ENCODE measurements around the gene FNBP1. TPM values are rescaled to one million over a fixed set of nuclear protein-coding genes. Genes with fewer than 3 reads are reported as not detected.

FNBP1 gene
- total RNA-seq (10 to 100 TPM; 26.2 to 27.5 (median 26.6) TPM), polyA plus RNA-seq (10.8 TPM)
- long read RNA-seq, donor 1, partial matches to known transcripts, result 5 of 24 reads
- long read RNA-seq, donor 1, other reads (novel, unspliced or antisense), result 19 of 24 reads
- long read RNA-seq, donor 2, partial matches to known transcripts, result 1 of 3 reads
- long read RNA-seq, donor 2, other reads (novel, unspliced or antisense), result 2 of 3 reads
- long read RNA-seq, donor 3, partial matches to known transcripts, result 1 of 37 reads
- long read RNA-seq, donor 3, other reads (novel, unspliced or antisense), result 36 of 37 reads
- long read RNA-seq, donor 4, partial matches to known transcripts, result 2 of 3 reads
- long read RNA-seq, donor 4, other reads (novel, unspliced or antisense), result 1 of 3 reads

DNA sequence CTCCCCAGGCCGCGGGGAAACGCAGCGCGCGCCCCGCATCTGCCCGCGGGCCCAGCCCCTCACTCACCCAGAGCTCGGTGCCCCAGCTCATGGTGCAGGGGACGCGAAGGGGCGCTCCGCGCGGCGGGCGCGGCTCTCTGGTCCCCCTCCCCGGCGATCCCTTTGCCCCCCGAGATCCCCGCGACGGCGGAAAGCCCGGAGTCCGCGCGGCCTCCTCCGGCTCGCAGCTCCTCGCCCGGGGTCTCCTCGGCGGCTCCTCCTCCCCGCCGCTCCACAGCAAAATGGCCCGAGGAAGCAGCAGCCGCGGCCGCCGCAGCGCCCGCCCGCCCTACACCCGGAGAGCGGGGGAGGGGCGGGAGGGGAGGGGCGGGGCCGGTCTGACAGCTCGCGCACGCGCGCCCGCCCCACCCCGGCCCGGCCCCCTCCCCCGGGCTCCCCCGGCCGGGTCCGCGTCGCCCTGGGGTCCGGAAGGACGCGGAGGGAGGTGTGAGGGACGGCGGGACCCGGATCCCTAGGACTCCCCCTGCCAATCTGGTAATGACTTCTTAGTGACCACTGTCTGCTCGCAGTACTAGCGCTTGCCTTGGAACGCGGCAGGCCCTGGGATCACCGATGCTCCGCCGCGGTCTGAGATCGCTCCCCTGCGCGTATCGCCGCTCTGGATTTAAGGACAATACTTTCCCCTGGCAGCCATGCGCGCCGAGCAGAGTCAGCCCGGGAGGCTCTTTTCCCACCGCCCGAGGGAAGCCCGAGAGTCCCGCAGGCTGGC is at the start of gene FNBP1:
FNBP1 (minus strand) TSS at position 305 of the 769 bp plus-strand sequence; CDS start at position 91, 214 bp downstream.
- Histone ChIP-seq H3K4me1 (ENCODE audit: control insufficient read depth, insufficient read depth, low read length) (no peaks in the 10 kb centered on the region), H3K4me3 (ENCODE audit: low read length) (peak within 1 kb of the TSS; percentile 90), H3K9me3 (ENCODE audit: control insufficient read depth, low read length) (no peaks in the 10 kb centered on the region), H3K27ac (ENCODE audit: low read length) (peak within 1 kb of the TSS; percentile 86), H3K27me3 (ENCODE audit: control insufficient read depth, insufficient read depth) (no peaks in the 10 kb centered on the region)
- WGBS, result under 1% methylated on average over 92 of the region's 92 CpGs
- intact Hi-C loops (cut with DNase I), result loop anchor here (5.0 to 10.0 kb wide), 3 partner anchors 148 to 158 kb away; no protein-coding TSS in a partner anchor
- DNase-seq (peak; percentile 84 to 94 (median 94)), ATAC-seq (peak; percentile 94 to 95)

DNA sequence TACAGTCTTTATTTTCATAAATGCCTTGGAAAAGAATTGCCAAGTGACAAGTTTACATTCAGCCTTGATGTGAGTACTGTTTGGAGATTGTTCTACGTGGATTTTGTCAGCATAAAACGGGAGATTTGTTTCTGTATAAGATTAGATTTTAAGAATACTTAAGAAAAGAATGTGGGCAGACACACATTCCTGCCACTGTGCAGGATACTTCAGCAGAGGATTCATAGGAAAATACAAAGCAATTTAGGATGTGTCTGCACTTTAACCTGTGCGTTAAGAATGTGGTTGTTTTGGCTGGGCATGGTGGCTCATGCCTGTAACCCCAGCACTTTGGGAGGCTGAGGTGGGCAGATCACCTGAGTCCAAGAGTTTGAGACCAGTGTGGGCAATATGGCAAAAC is 47.9 kb upstream of the FNBP1 start:
- Histone ChIP-seq H3K27ac (ENCODE audit: low read length) (no peak overlapping the region), H3K4me1 (ENCODE audit: control insufficient read depth, insufficient read depth, low read length) (no peaks in the 10 kb centered on the region), H3K4me3 (ENCODE audit: low read length) (no peak overlapping the region), H3K9me3 (ENCODE audit: control insufficient read depth, low read length) (no peaks in the 10 kb centered on the region), H3K27me3 (ENCODE audit: control insufficient read depth, insufficient read depth) (no peaks in the 10 kb centered on the region)
- ATAC-seq, result no peak
- DNase-seq, result no peak
- intact Hi-C loops (cut with DNase I), result loop anchor here in 1 of 4 donors (10.0 kb wide), 1 partner anchor 206 kb away; no protein-coding TSS in a partner anchor
- 77% methylated on average over 3 of the region's 3 CpGs for WGBS

DNA sequence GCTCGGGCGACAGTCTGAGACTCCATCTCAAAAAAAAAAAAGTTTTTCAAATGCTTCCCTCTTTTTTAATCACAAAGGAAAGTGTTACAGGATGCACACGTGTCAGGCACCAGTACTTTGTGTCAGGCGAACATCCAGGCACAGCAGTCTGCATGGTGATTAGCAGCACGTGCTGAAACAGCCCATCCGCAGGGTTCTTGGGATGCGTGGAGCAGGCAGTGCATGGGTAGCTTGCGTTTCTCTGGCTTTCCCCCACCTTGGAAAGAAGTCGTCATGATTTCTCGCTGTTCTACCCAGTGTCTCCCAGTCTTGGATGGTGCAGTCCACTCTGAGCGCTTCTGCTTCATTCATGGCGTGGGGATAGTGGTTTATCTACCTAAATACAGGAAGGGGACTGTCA is 46.2 kb upstream of the FNBP1 start:
- no peak for DNase-seq
- H3K27me3 ChIP-seq (ENCODE audit: control insufficient read depth, insufficient read depth), result no peaks in the 10 kb centered on the region
- WGBS, result 91% methylated on average over 12 of the region's 12 CpGs
- H3K9me3 ChIP-seq (ENCODE audit: control insufficient read depth, low read length), result no peaks in the 10 kb centered on the region
- H3K27ac ChIP-seq (ENCODE audit: low read length), result no peak overlapping the region
- H3K4me1 ChIP-seq (ENCODE audit: control insufficient read depth, insufficient read depth, low read length), result no peaks in the 10 kb centered on the region
- intact Hi-C loops (cut with DNase I), result no loop called here
- ATAC-seq, result no peak
- H3K4me3 ChIP-seq (ENCODE audit: low read length), result no peak overlapping the region

GRCh38 chr9:130088051-130088450 is 45.1 kb upstream of the FNBP1 start:
- H3K4me1 ChIP-seq (ENCODE audit: control insufficient read depth, insufficient read depth, low read length), result no peaks in the 10 kb centered on the region
- 77% methylated on average over 6 of the region's 6 CpGs for WGBS
- H3K4me3 ChIP-seq (ENCODE audit: low read length), result no peak overlapping the region
- ATAC-seq (no peak), DNase-seq (no peak)
- intact Hi-C loops (cut with DNase I), result no loop called here
- no peak overlapping the region for H3K27ac ChIP-seq (ENCODE audit: low read length)
- H3K9me3 ChIP-seq (ENCODE audit: control insufficient read depth, low read length), result no peaks in the 10 kb centered on the region
- H3K27me3 ChIP-seq (ENCODE audit: control insufficient read depth, insufficient read depth), result no peaks in the 10 kb centered on the region

- Histone ChIP-seq H3K27ac (ENCODE audit: low read length) (no peak overlapping the region), H3K4me3 (ENCODE audit: low read length) (no peak overlapping the region), H3K4me1 (ENCODE audit: control insufficient read depth, insufficient read depth, low read length) (no peaks in the 10 kb centered on the region), H3K27me3 (ENCODE audit: control insufficient read depth, insufficient read depth) (no peaks in the 10 kb centered on the region), H3K9me3 (ENCODE audit: control insufficient read depth, low read length) (no peaks in the 10 kb centered on the region)
- intact Hi-C loops (cut with DNase I), result no loop called here
- DNase-seq (no peak), ATAC-seq (no peak)
- 99% methylated on average over 7 of the region's 7 CpGs for WGBS
These were observed 41.3 kb upstream of the FNBP1 start for GRCh38 chr9:130084337-130084736.

- WGBS, result 91% methylated on average over 3 of the region's 3 CpGs
- Histone ChIP-seq H3K27me3 (ENCODE audit: control insufficient read depth, insufficient read depth) (no peaks in the 10 kb centered on the region), H3K27ac (ENCODE audit: low read length) (no peak overlapping the region), H3K4me3 (ENCODE audit: low read length) (no peak overlapping the region), H3K9me3 (ENCODE audit: control insufficient read depth, low read length) (no peaks in the 10 kb centered on the region), H3K4me1 (ENCODE audit: control insufficient read depth, insufficient read depth, low read length) (peaks cover 6% of the 10 kb centered on the region)
- intact Hi-C loops (cut with DNase I), result no loop called here
- DNase-seq, result no peak
- ATAC-seq, result no peak
These were observed 35.6 kb upstream of the FNBP1 start for GRCh38 chr9:130078547-130078946.

- ATAC-seq, result peak; percentile 52 to 79
- DNase-seq, result no peak
- intact Hi-C loops (cut with DNase I), result no loop called here
- WGBS, result 18% methylated on average over 2 of the region's 2 CpGs
- no peak overlapping the region for H3K27ac ChIP-seq (ENCODE audit: low read length)
- H3K4me1 ChIP-seq (ENCODE audit: control insufficient read depth, insufficient read depth, low read length), result peaks cover 12% of the 10 kb centered on the region
- no peaks in the 10 kb centered on the region for H3K27me3 ChIP-seq (ENCODE audit: control insufficient read depth, insufficient read depth)
- no peak overlapping the region for H3K4me3 ChIP-seq (ENCODE audit: low read length)
- no peaks in the 10 kb centered on the region for H3K9me3 ChIP-seq (ENCODE audit: control insufficient read depth, low read length)
These were observed 30.4 kb upstream of the FNBP1 start for GRCh38 chr9:130073373-130073772.

DNA sequence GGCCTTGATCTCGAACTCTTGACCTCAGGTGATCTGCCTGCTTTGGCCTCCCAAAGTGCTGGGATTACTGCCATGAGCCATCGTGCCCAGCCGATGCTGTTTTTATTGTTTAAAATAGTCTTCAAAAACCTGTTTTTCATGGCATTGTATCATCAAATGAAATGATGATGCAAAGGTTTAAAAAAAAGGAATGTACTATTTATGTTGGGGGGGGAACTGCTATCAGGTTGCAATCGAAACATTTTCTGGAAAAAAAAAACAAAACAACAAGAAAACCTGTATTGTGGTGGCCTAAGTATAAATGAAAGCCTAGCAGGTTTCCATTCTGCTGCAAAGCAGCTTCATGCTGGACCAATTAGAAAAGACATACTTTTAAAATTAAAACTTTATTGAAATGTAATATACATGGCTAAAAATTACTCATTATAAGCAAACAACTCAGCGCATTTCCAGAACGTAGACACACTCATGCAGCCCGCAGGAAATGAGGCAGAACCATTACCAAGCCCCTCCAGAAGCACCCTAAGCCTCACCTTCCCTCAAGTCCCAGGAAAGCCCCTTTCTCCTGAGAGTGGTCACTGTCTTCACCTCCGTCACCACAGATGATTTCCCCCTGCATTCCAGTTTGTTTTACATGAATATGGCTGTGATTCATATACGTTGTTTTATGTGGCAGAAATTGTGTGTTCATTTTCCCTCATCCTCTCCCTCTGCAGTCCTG is 29.7 kb upstream of the FNBP1 start:
- 65% methylated on average over 9 of the region's 9 CpGs for WGBS
- Histone ChIP-seq H3K27me3 (ENCODE audit: control insufficient read depth, insufficient read depth) (no peaks in the 10 kb centered on the region), H3K9me3 (ENCODE audit: control insufficient read depth, low read length) (no peaks in the 10 kb centered on the region), H3K27ac (ENCODE audit: low read length) (peak overlapping the region; percentile 15), H3K4me3 (ENCODE audit: low read length) (no peak overlapping the region), H3K4me1 (ENCODE audit: control insufficient read depth, insufficient read depth, low read length) (peaks cover 12% of the 10 kb centered on the region)
- intact Hi-C loops (cut with DNase I), result no loop called here
- no peak for DNase-seq
- no peak for ATAC-seq

- intact Hi-C loops (cut with DNase I), result no loop called here
- H3K9me3 ChIP-seq (ENCODE audit: control insufficient read depth, low read length), result no peaks in the 10 kb centered on the region
- no peak overlapping the region for H3K4me3 ChIP-seq (ENCODE audit: low read length)
- DNase-seq (no peak), ATAC-seq (no peak)
- H3K4me1 ChIP-seq (ENCODE audit: control insufficient read depth, insufficient read depth, low read length), result peaks cover 7% of the 10 kb centered on the region
- 84% methylated on average over 1 of the region's 1 CpG for WGBS
- H3K27me3 ChIP-seq (ENCODE audit: control insufficient read depth, insufficient read depth), result no peaks in the 10 kb centered on the region
- H3K27ac ChIP-seq (ENCODE audit: low read length), result no peak overlapping the region
These were observed 26.1 kb upstream of the FNBP1 start for GRCh38 chr9:130069048-130069447.

DNA sequence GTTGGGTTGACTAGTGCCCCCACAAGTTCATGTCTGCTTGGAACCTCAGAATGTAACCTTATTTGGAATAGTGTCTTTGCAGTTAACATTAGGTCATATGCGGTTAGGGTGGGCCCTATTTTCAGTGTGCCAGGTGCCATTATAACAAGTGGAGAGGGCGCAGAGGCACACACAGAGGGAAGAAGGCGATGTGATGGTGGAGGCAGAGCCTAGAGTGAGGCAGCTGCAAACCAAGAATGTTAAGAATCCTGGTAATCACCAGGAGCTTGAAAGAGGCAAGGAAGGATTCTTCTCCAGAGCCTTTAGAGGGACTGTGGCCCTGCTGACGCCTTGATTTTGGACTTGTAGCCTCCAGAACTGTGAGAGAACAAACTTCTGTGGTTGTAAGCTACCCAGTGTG is 21.6 kb upstream of the FNBP1 start:
- H3K4me1 ChIP-seq (ENCODE audit: control insufficient read depth, insufficient read depth, low read length), result peaks cover 3% of the 10 kb centered on the region
- H3K9me3 ChIP-seq (ENCODE audit: control insufficient read depth, low read length), result no peaks in the 10 kb centered on the region
- WGBS, result 91% methylated on average over 4 of the region's 4 CpGs
- no peak overlapping the region for H3K4me3 ChIP-seq (ENCODE audit: low read length)
- no peak overlapping the region for H3K27ac ChIP-seq (ENCODE audit: low read length)
- ATAC-seq (no peak), DNase-seq (no peak)
- intact Hi-C loops (cut with DNase I), result no loop called here
- H3K27me3 ChIP-seq (ENCODE audit: control insufficient read depth, insufficient read depth), result no peaks in the 10 kb centered on the region

GRCh38 chr9:130062750-130063149 is 19.8 kb upstream of the FNBP1 start:
- no peak for ATAC-seq
- Histone ChIP-seq H3K9me3 (ENCODE audit: control insufficient read depth, low read length) (no peaks in the 10 kb centered on the region), H3K4me3 (ENCODE audit: low read length) (no peak overlapping the region), H3K27me3 (ENCODE audit: control insufficient read depth, insufficient read depth) (no peaks in the 10 kb centered on the region), H3K4me1 (ENCODE audit: control insufficient read depth, insufficient read depth, low read length) (peaks cover 3% of the 10 kb centered on the region), H3K27ac (ENCODE audit: low read length) (no peak overlapping the region)
- no peak for DNase-seq
- intact Hi-C loops (cut with DNase I), result no loop called here
- WGBS, result 72% methylated on average over 2 of the region's 2 CpGs

Data from right cardiac atrium (tissue), 5 donors.